ENCODE results near the gene PNMA6E. TPM values are rescaled to one million over a fixed set of nuclear protein-coding genes. Genes with fewer than 3 reads are reported as not detected.
"Not testable (repeated sequence)": the region's sequence is repeated elsewhere in the genome, so short reads cannot be mapped to it uniquely, and the experiment has no call there.

Gene PNMA6E
- polyA plus RNA-seq, 12 donors, result not detected

DNA sequence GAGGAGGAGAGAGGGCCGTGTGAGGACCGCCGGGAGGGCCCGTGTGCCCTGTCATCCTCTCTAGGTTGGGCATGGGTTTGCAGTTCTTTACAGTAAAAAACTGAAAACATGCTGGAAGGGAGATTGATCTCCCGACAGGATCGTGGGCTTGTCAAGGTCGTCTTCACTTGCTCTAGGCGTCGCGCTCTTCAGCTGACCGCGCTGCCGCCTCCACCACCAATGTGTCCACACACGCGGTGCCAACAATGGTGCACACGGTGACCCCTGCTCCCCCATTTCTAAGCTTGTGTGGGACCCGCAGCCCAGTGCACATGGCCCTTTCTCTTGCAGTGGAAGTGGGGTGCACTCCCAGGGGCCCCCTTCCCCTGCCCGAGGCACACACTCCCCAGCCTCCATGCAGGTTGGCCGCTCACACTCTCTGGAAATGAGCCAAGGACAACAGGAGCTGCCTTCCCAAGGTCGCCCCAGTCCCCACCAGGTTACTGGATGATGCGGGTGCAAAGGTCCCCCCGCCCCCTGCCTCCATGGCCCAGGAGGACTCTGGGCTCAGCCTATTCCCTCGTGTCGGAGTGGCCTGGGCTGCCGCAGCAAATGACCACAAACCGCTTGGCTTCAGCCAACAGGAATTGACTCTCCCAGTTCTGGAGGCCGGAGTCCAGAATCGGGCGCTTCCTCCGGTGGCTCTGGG is 8.4 kb upstream of the PNMA6E start:
- no peak for DNase-seq

DNA sequence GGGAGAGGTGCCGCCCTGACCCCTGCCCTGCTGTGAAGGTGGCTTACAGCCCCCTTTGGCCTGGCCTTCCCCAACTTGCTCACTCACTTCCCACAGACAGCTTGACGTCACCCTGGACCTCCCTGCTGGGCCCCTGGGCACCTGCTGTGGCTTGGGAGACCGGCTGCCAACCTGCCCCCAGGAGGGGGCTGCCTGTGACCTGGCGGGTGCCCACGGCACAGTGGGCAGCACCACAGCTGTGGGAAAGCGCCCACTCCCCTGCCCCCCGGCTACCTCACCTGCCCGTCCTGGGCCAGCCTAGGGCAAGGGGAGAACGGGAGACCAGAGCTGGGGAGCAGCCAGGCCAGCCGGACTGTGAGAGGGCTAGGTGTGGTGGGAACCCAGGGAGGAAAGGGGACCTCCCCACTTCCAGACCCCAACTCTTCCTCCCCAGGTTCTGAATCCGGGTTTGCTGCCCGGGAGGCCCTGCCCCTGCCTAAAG is 7.8 kb upstream of the PNMA6E start:
- DNase-seq, result no peak

DNA sequence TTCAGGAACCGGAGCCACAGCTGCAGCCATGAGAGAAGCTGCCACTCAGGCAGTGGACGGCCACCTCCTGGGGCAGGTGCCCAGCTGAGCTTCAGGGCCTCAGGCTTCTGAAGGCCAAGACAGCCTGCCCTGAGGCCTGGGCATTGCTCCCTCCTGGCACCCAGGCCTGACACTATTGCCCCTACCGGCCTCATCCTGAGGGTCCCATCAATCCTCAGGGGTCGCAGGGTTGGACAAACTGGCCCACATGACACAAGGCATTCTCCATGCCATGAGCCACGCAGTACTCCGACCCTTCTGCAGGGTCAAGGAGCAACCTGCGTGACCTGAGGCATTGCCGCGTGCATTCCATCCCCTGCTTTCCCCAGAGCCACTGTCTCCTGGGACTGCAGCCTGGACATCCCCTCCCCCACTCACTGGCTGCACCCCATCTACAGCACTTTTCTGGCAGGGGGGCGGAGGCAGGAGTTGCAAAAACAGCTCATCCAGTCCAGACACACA is 7.1 kb upstream of the PNMA6E start:
- DNase-seq, result no peak

DNA sequence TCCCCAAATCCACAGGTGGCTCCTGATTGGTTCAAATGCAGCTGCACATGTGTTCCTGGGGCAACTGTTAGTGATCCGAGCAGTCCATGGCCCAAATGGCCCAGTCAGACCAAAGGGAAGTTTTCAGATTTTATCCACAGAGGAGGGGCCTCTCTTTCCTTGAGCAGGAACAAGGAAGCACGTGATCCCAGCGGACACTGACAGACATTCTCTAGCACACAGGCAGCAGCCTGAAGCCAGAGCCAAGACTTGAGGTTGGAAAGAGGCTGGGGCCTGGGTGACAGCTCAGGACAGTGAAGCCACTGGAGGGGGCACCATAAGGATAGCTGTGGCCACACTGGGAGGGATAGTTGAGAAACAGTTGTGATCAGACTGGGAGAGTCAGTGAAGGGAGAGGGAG is 6.6 kb upstream of the PNMA6E start:
- DNase-seq, result no peak

DNA sequence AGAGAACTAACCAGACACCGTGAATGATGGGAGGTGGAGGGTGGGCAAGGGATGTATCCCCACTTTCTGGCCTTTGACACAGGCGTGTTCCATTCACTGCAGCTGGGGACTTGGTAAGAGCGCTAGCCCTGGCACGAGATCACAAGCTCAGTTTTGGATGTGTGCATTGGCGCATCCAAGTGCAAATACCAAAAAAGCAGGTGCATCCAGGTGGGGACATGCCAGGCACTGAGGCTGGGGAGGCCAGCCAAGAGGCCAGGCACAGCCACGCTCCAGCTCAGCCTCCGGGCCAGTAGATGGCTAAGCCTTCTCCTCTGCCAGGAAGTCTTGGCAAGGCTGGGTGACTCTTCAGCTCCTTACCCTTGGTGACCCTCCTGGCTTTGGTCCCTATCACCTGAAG is 5.8 kb upstream of the PNMA6E start:
- no peak for DNase-seq

DNA sequence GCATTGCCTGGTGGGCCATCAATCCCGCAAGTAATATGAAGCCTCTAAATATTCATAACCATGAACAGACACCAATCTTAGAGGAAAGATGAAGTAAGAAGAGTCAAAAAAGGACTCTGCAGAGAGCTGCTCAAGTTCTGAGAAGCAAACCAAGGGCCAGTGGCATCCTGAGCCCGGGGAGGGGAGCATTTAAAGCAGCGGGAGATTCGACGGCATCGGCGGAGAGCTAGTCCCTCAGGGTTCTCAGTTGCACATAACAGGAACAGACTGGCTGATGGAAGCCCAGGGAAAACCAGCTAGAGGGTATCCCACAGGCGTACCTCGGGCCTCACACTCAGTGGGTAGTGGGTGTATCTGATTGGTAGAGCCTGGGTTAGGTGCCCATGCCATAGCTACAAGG is 4.9 kb upstream of the PNMA6E start:
- DNase-seq, result no peak

DNA sequence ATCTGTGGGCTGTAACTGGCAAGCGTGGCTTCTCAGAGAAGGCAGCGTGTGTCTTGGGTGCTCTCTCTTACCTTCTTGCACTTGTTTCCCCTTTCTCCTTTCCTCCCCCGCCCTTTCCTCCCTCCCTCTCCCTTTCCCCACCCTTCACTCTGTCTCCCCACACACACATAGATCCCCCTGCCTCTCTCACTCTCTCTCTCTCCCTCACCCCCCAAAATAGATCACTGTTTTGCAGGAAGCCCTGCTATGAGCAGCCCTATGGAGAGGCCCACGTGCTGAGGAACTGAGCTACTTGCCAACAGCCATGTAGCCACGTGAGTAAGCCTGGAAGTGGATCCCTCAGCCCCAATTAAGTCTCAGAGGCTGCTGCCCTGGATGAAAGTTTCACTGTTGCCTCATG is 4.3 kb upstream of the PNMA6E start:
- no peak for DNase-seq

DNA sequence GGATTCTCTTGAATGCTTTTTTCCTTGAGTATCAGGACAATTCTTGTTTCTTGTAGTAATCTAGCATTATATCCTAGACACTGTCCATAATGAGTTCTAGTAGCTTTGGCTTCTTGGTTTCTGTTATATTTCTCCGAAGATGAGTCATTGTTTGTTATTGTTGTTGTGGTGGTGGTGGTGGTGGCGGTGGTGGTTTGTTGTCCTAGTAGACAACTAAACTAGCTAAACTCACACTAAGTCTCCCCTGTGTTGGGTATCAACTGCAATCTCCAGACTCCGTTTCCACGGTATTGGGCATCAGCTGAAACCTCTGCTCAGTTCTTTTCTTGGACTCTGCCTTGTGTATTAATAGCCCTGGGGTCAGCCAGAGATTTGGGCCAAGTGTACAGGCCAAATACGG is 3.2 kb upstream of the PNMA6E start:
- not testable (repeated sequence) for DNase-seq

DNA sequence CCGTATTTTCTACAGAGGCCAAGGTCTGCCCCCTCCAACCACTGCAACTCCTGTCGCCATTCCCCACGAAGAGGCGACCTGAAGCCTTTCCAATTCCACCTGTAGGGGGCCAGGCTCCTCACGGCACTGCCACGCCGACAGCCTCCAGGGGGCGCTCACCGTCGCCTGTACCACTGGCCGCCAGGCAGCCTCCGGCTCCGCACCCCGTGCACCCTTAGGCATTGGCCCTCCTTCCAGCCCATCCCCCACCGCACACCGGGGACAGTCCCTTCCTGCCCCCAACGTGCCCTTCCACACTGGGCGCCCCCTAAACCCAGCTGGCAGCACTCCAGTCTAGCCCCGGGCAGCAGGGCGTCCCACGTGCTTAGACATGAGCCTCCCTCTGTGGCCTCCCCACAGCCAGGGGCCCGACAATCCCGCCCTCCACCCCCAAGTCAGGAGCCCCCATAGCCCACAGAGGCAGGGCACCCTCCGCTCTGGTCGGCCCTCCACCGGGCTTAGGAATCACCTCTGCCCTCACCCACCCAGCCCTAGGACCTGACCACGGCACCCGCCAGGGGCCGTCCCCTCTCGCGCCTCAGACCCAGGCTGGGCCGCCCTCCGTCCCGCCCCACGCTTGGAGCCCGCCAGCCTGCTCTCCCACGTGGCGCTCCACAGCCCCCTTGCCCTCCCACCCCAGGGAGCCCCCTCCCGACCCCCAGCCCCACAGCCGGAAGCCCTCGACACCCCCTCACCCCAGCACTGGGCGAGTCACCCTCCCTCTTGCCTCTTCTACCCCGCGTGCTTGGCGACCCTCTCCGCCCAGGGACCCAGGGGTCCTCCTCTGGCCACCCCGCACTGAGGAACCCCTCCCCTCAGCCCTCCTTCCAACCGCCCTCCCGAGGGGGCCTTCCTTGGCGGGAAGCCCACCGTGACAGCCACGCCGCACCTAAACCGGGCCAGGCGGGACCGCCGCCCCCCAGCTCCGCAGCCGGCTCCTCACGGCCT is 711 bp downstream of the PNMA6E start:
- DNase-seq, result no peak

DNA sequence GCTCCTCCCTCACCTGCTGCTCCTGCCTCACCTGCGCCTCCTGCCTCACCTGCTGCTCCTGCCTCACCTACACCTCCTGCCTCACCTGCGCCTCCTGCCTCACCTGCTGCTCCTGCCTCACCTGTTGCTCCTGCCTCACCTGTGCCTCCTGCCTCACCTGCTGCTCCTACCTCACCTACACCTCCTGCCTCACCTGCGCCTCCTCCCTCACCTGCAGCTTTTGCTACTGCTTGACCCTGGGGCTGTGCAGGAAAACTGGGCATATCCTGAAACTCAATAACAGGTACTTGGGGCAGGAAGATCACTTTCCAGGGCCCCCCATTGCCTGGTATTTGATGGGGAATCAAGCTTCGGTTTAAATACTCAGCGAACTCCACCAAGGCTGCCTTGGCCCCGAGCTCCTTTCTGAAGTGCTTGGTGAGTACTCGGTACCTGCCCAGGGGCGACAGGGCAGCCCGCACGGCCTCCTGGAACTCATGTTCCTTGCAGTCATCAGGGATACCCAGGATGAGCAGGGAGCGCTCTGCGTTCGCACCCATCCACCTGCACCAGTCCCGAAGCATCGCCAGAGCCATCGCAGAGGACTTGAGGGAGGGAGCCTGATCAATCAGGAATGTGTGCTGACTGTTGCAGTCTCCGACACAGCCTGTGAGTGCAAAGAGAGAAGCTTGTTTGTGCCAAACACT is 2.7 kb downstream of the PNMA6E start:
- DNase-seq, result no peak

DNA sequence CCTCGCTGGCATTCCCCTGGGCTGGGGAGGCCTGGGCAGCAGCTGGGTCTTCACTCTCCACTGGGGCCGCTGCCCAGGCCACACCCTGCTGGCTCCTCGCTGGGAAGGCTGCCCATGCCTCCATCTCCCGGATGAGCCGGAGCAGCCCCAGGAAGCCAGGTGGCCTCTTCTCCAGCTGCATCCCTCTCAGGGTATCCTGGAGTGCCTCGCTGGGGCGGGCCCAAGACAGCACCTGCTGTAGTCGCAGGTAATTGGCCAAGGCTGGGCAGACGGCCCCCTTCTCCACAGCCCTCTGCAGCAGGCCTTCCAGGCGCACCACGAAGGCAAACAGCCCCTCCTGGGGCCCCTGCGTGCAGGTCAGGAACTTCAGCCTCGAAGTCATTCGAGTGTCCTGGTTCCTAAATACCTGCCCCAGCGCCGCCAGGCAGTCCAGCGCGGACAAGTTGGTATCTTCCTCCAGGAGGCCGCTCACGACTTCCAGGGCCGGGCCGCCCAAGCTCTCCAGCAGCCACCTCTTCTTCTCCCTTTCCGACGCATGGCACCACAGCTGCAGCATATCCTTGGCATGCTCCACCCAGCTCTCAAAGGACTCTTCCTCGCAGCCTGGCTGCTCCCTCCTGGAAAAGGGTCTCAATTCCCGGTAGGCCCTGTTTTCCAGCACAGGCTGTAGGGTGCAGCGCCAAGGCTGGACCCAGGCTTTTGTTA is 3.7 kb downstream of the PNMA6E start:
- no peak for DNase-seq

DNA sequence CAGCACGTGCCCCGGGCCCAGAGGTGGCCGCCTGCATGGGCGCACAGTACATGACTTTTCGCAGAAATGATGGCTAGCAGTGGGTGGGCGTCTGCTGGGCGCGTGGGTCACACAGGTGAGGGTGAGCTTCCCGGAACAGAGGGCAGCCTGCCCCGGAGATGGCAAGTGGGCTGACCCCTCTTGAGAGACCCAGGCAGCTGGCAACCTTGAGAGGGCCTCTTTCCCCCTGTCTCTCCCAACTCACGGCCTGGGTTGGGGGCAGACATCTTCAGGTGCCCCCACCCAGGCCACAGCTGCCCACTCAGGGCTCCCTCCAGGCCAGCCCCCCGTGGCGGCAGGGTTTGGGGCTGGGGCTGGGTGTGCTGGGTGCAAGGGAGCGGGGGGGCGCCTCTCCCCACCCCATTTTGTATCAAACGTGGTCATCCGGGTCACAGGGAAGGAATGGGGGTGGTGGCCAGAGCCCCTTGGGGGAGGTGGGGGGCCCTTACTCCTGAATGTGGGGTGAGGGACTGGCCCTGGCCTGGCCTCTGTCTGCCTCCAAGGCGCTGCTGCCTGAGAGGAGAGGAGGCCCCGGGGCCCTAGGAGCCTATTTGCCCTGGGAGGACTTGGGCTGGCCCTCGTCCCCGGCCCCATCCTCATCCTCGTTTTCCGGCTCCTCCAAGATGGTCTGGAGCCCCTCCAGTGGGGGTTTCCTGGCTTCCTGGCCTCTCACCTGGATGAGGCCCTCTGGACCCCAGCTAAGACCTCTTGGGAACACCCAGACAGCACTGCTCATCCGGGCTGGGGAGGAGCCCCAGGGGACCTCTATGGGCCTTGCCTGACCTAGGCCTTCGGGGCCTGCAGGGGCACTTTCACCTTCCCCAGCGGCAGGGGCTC is 4.6 kb downstream of the PNMA6E start:
- DNase-seq, result no peak

DNA sequence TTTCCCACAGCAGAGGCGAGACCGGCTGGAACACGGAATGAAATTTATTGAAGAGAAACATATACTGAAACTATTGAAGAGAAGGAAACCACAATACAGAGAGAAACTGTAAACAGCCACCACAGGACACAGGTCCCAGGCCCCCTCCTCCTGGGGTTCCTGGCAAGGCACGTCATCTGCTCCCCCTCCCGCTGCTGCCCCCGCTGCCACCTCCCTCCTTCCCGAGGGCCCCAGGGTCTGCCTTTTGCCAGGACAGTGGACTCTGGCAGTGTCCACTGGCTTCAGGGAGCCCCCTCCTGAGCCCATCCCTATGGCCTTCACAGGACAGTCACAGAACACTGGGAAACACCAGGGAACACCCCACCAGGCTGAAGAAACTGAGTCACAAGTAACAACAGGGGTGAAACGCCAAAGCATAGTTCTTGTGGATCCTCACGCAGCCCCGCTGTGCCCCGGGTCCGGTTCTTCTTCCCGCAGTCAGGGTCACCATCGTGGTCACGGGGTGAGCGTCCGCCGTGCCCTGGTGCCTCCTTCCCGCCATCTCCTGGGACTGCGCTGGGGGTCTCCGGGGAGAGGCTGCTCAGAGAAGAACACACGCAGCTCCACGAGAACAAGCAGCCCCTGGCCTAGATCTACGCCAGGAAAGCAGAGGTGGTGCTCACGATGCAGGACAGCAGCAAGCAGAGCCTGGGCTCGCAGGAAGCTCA is 5.4 kb downstream of the PNMA6E start:
- no peak for DNase-seq

DNA sequence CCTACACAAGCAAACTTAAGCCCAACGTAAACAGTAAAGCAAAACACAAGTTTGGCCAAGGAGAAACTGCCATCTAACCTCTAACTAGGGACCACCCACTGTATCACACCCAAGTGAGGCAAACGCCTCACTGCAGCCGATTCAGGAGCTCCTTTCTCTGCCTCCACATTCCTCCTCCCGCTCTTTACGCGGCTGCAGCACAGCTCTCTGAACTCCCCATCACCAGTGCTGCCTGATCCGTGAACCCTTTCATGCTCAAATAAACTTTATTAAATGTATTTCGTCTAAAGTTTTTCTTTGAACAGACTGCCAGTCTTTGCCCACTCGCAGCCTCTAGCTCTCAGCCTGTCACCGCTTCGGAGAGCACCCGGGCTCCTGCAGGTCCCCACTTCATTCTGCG is 6.5 kb downstream of the PNMA6E start:
- no peak for DNase-seq

DNA sequence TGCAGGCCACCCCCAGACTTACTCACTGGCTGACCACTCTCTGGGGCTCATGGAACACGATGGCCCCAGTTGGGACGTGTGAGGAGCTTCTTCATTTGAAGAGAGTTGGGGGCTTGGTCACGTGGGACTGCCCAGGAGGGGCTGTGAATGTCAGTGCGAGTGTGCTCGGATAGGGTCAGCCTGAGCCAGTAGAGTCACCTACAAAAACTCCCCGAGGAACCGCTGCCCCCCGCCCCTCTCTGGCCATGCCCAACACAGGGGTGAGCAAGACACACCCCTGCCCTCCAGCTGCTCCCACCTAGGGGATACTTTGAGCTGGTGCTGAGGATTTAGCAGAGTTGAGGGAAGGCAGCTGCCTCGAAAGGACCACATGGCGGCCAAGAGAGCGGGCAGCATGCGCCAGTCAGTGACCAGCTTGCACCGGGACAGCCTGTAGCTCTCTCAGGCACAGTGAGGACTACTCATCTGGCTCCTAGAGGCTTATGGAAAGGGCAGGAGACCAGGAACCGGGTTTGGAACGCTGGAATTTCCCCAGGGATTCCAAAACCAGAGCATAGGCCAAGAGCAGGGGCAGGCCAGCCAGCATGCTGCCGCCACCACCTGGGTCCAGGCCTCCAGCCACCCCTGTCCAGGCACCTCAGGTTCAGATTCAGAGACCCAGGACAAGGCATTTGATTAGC is 8.4 kb downstream of the PNMA6E start:
- no peak for DNase-seq

DNA sequence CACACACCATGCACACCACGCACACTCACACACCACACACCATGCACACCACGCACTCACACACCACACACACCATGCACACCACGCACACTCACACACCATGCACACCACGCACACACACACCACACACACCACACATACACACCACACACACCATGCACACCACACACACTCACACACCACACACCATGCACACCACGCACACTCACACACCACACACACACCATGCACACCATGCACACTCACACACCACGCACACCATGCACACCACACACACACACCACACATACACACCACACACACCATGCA is 11.7 kb downstream of the PNMA6E start:
- not testable (repeated sequence) for DNase-seq

DNA sequence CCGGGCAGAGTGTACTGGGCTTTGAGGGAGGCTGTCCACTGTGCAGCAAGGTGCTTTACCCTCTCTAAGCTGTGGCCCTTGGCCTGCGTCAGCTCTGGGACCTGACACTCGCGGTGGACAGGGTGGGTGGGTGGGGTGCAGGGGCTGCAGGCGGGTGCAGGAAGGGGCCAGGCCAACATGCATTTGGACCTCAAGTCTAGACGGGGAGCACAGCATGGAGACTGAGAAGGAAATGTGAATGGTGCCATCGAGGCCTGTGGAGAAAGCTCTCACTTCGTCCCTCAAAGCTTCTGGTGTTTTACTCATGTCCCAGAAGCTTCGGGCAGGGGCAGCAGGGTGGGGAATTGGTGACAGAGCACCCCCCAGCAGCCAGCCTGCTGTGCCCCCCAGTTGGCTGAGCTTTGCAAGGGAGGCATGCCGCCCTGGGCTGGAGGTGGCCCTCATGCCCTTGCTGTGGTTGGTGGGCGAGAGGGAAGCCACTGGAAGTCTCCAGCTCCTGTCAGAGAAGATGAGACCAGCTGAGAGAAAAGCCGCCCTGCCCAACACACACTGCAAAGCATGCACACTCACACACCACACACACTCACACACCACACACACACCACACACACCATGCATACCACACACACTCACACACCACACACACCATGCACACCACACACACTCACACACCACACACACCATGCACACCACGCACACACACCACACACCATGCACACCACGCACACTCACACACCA is 12.3 kb downstream of the PNMA6E start:
- no peak for DNase-seq

DNA sequence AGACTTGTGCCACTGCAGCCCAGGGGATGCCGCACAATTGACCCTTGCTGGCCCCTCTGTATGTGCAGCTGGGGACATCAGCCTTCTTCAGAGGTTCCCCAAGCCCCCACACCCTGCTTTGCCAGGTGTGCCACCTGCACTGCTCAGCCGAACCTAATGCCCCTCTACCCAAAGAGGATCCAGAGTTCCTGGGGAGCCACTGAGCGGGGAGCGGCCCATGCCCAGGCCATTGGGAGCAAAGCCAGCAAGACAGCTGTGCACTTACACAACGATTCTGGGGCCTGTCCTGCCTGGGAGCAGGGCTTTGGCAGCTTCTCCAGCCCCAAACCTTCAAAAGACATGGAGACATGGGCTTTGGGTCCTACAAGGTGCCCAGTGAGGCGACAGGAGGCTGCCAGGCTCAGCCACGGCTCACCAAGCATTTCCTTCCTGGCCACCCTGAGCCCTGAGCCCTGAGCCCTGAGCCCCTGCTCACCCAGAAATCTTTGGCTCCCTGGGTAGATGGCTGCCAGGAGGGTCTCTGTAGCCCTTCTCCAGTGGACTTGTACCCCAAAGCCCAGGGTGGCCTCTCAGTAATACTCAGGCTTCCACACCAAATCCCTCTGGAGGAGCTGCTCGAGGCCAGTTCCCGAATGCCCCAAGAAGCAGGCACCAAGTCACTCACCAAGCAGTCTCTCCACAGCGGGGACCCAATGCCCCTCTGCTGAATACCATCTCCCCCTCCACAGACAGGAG is 13.0 kb downstream of the PNMA6E start:
- DNase-seq, result no peak
